Cerebellar nuclear complex (tissue), 1 donor: Measurements from ENCODE around the gene CCDC159.
"Not testable (repeated sequence)": the region's sequence is repeated elsewhere in the genome, so short reads cannot be mapped to it uniquely, and the experiment has no call there.

Source experiments
- DNase-seq, 2 experiments: peaks; one replicate each; lab custom pipeline; 2025; lab: John Stamatoyannopoulos, UW

The CCDC159 gene

DNA sequence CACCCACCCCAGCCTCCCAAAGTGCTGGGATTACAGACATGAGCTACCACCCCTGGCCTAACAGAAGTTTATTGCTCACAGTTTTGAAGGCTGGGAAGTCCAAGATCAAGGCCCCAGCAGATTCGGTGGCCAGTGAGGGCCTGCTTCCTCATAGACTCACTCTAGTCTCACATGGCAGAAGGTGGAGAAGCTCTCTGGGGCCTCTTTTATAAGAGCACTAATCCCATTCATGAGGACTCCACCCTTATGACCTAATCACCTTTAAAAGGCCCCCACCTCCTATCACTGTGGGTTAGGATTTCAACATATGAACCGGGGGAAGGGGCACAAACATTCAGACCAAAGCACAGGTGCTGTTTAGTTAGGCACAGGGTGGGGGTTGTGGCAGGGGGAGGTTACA, 21.2 kb downstream of the CCDC159 start:
- no peak for DNase-seq

DNA sequence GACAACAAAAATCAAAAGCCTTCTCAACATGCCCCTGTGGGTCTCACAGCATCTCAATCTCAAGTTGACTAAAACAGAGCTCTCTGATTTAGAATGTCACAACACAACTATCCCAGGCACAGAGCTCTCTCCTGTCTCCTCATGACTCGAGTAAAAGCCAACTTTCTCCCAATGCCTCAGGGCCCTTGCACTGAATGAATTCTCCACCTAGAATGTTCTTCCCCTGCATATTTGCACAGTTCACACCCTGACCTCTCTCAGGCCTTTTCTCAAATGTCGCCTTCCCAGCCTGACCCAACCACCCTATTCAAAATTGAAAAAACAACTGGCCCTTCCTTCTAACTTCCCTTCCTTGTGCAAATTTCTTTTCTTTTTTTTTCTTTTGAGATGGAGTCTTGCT, 24.4 kb downstream of the CCDC159 start:
- no peak for DNase-seq

DNA sequence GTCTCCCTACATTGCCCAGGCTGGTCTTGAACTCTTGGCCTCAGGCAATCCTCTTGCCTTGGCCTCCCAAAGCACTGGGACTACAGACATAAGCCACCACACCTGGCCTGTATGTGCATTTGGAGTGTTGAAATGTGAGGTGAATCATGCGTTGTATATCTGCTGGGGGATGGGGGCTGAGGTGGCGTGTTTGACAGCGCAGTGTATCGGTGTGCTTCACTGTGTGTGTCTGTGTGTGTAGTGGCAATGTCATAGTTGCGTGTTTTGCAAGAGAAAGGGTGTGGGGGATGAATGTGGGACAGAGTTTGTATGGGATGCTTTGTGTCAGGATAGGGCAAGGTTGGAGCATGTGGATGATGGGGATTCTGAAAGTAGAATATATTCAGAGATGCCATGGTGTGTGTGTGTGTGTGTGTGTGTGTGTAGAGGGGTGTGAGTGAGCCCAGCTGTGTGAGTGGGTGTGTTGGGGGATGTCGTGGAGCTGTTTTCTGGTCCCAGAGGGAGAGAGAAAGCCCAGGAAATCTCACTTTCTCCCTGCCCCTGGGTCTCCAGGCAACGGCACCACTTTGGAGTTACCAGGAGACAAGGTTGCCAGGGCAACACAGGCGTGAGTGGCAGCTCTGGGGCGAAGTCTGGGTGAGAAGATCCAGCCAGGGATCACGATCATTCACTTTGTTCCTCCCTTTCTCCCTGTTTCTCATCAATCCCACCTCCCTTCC, 27.0 kb downstream of the CCDC159 start:
- peak in 1 of 2 experiments; percentile 22 for DNase-seq

DNA sequence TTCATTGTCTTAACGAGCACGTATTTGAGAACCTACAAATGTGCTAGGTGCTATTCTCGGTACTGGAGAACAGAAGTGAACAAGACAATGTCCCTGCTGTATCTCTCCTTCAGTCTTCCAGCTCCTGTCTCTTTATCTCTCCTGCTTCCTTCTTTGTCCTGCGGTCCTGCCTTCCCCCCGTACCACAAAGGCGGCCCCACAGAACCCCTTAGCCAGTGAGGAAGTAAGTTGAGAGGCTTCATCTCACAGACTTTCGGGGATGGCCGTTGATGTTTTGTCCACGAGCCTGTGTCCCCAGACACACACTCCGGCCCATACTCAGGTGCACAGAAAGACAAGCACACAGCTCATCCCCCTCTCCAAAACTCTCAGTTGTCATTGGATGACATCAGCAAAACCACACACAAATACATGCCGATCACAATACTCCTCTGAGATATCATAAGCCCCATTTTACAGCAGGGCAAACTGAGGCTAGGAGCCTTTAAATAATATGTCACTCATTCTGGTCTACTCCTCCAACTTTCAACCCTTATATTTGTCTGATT, 27.6 kb downstream of the CCDC159 start:
- no peak for DNase-seq

DNA sequence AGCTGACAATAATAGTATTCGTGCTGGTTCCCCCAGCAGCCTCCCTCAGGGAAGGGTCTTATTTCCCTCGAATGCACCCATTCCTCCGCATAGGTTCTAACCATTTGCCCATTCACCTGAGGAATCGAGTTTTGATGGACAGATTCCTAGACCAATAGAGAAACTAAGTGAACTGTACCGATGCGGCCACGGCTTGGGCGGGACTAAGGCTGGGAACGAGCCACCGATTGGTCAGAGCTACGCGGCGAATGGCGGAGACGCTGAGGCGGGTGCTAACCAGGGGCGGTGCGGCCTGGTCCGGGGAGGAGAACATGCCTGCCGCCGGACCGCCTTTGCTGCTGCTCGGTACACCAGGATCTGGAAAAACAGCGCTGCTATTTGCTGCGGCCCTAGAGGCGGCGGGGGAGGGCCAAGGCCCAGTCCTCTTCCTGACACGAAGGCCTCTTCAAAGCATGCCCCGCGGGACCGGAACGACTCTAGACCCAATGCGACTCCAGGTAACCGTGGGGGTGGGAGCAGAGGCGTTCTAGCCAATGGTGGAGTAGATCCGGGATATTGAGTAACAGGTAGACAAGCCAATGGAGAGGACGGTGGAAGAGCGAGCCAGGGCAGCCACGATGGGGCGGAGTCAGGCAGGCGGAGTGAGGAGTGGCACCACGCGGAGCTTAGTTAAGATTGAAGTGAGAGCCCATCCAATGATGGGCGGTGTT, 28.3 kb downstream of the CCDC159 start, which contains the start of gene SWSAP1:
TSS of gene SWSAP1 (plus strand) at position 234 of the 710 bp plus-strand sequence. CDS start at position 249, 15 bp downstream.
- peak; percentile 99 for DNase-seq

DNA sequence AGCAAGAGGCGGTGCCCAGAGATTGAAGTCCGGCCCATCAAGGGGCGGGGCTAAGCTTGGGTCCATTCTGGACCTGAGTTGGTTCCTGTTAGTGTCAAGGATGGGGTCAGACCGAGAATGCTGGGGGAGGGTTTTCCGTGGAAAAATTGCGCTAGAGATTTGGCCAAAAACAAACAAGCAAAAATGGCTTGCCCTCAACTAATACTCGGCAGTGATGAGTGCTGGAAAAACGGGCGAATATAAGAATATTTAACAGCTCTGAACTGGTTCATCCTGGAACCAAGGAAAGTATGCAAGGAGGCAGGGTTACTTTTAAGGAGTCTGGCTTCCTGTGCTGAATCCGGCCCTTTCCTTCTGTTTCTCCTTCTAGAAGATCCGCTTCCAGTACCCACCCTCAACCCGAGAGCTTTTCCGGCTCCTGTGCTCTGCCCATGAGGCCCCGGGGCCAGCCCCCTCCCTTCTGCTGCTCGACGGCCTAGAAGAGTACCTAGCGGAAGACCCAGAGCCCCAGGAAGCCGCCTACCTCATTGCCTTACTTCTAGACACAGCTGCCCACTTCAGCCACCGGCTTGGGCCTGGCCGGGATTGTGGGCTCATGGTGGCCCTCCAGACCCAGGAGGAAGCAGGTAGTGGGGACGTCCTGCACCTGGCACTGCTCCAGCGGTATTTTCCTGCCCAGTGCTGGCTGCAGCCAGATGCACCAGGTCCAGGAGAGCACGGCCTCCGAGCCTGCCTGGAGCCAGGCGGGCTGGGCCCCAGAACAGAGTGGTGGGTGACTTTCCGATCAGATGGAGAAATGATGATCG, 29.0 kb downstream of the CCDC159 start:
- no peak for DNase-seq

DNA sequence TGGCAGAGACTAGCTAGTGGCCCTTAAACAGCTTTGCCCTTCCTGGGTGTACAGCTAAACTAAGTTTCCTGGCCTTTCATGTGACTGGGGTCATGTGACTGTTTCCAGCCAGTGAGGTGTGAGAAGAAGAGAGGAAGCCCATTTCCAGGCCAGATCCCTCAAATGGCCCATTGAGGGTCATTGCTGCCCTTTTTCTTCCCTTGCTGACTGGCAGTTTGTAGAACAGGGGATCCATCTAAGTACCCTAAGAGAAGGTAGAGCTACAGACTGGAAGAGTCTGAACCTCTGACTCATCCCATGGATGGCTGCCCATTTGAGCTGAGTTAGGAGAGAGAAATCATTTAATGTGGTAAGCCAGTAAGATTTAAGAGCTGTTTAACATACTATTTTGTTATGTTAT, 30.9 kb downstream of the CCDC159 start:
- DNase-seq = no peak

DNA sequence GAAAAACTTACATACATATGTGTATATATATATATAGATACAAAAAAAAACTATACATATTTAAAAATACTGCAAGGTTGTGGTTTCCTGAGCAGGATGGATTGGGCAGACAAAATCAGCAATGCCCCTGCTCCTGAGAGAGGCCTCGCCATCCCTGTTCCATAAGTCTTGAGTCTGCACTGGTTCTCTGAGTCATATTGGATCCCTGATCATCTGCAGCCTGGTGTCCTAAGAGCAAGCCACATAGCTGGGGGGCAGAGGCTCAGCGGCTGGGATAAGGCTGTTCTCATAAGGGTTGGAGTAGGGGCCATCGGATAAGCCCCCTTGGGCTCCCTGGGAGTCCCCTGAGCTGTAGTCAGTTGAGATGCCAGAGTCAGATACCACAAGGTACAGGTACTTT, 31.4 kb downstream of the CCDC159 start:
- no peak for DNase-seq

DNA sequence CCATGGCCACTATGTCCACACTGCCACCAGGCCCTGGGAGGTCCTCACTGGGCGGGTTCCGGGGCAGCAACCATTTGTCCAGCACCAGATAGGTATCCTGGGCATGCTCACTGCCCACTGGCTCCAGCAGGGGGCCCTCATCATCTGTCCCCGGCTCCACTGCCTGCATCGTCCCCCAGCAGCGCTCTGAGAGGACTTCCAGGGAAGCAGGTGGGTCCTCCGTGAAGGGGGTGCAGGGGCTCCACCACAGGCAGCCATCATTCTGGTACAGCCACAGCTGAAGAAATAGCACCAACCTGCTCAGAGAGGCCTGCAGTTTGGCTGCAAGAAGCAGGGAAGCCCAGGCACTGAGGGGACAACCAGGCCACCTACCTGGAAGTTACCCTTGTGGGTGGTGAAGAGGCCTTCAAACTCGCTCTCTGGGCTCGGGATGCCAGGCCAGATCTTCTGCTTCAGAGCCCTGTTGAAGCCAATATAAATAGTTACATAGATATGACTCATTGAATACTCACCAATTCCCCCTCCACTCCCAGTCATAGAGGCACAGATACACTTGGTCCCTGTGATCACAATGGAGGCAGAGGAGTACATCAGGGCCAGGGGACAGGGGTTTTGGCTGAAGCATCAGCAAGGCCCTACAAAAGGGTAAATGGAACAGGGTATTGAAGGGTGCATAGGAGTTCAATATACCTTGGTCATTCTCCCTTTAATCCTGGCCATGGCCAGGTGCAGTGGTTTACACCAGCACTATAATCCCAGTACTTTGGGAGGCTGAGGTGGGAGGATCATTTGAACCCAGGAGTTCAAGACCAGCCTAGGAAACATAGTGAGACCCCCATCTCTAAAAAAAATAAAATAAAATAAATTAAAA, 32.2 kb downstream of the CCDC159 start:
- DNase-seq = no peak

DNA sequence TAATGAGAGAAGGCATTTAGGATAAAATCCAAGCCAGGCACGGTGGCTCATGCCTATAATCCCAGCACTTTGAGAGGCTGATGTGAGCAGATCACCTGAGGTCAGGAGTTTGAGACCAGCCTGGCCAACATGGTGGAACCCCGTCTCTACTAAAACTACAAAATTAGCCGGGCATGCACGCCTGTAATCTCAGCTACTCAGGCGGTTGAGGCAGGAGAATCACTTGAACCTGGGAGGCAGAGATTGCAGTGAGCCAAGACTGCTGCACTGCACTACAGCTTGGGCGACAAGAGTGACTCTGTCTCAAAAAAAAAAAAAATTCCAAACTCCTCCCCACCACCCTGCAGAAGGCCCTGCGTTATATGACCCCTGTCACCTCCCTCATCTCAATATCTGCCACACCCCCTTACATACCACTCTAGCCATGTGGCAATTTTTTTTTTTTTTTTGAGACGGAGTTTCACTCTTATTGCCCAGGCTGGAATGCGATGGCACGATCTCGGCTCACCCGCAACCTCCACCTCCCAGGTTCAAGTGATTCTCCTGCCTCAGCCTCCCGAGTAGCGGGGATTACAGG, 33.0 kb downstream of the CCDC159 start:
- DNase-seq = not testable (repeated sequence)

DNA sequence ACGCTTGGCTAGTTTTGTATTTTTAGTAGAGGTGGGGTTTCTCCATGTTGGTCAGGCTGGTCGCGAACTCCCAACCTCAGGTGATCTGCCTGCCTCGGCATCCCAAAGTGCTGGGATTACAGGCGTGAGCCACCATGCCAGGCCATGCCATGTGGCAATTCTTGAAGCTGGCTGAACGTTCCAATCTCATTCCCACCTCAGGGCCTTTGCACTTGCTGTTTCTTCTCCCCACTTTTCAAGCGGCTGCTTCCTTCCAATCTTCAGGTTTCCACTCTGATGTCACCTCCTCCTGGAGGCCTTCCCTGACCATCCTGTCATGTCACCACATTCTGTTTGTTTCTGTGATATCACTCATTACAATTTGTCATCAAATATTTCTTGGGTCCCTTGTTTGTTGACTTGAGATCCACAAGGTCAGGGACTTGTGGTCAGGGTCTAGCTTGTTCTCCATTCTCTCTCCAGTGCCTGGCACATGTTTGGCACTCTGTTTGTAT, 33.6 kb downstream of the CCDC159 start:
- DNase-seq = no peak

DNA sequence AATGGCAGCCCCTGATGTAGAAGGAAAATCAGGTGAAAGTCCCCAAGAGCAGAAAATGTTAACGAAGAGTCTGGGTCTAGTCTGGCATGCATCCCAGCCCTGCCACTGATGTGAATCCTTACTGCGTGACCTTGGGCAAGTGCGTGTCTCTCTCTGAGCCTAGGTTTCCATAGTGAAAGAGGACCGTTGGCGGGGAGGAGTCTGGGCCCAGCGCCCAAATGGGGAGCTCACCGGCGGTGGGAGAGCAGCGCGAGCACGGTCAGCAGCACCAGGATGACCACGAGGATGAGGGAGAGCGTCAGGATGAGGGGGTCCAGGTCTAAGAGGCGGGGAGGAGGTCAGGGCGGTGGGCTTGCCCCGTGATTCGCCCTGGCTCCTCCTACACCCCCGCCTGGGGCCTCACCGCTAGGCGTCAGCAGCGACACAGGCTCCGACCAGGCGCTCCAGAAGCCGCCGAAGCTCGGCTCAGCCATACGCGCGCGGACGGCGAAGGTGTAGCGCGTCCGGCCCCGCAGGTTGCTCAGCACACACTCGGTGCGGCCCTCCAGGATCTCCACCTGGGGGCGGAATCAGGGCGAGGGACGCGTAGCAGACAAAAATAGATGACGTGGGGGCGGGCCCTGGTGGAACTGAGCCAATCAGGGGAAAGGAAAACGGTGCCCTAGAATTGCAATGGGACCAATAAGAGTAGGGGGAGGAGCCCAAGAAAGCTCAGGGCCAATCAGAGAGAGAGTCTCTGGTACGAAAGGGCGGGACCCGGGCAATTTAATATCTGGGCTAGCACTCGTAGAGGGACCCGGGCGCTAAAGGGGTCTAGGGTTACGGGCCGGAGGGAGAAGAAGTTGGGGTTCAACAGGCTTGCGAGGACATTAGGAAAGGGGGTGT, 34.6 kb downstream of the CCDC159 start:
- peak; percentile 85 to 95 for DNase-seq

DNA sequence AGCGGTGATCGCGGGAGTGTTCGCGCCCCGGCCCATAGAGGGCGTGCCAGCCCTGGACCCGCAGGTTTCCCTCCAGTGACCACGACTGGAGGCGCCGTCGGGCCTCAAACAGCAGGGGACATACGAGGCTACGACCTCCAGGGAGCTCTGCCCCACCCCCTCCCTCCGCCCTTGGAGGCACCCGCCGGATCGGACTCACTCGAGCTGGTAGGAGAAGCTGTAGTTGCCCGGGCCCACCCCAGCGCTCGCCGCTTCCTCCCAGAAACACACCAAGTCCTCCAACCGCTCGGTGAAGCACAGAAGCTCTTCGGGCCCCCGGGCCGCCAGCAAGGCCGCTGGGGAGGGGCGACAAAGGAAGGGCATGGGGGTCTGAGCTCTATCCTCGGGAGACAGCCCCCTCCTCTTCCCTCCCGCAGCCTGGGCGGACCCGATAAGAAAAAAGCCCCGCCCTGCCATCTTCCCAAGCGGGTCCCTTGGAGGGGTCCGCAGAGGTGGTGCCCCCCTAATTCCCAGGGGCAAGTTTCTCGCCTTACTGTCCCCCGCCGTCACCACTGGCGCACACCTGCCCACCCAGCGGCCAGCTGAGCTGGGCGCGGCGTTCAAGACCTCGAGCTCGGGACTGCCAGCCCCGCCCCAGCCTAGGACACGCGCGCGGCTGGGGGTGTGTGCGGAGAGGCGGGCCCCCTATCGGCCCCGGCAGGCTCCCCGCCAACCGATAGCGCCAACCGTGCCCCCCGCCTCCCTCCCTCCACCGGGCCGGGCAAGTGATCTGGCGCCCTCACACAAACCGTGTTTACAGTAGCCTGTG, 36.8 kb downstream of the CCDC159 start:
- no peak for DNase-seq

DNA sequence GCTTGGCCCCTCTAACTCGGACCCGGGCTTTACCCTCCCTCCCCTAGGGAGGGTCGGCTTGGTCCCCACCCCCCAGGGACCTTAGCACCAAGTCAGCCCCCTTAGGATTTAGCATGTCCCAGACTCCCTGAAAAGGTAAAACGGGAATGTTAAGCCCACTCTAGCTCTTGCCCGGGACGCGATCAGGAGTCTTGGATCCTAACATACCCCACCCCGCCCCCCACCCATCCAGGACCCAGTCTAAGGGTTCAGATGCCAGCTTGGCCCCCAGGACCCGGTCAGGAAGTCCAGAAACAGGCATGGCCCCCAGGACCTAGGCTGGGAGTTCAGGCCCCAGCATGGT, 37.4 kb downstream of the CCDC159 start:
- DNase-seq = no peak

DNA sequence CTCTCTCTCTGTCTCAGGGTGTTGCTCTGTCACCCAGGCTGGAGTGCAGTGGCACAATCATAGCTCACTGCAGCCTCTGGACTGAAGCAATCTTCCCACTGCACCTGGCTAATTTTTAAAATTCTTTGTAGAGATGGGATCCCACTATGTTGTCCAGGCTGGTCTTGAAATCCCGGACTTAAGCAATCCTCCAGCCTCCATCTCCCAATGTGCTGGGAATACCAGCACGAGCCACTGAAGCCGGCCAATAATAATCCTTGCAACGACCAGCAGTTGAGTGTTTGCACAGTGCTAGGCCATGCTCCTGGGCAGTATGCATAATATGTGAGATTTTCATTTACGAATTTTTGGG, 38.4 kb downstream of the CCDC159 start:
- DNase-seq = no peak

DNA sequence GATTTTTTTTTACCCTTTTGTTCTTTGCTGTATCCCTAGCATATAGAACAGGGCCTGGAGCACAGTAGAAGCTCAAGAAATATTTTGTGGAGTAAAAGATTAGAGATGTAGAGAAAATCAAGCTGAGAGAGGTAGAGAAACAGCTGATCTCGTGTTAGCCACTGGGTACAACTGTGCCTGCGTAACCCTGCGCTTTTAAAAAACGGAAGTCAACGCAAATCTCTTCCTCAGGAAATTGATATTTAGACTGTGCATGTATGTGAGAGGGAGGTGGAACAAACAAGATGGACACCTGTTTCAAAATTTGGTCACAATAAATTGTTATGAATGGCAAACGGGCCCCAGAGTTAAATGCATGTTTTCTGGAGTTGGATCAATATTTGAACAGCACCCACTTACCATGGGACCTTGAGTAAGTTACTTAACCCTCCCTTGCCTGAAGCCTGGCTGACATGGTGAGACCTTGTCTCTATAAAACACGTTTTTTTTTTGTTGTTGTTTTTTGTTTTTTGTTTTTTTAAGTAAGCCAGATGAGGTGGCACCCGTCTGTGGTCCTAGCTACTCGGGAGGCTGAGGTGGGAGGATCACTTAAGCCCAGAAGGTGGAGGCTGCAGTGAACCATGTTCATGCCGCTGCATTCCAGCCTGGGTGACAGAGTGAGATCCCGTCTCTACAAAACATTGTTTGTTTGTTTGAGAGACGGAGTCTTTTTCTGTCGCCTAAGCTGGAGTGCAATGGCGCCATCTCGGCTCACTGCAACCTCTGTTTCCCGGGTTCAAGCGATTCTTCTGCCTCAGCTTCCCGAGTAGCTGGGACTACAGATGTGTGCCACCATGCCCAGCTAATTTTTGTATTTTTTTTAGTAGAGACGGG, 41.1 kb downstream of the CCDC159 start:
- DNase-seq = no peak

DNA sequence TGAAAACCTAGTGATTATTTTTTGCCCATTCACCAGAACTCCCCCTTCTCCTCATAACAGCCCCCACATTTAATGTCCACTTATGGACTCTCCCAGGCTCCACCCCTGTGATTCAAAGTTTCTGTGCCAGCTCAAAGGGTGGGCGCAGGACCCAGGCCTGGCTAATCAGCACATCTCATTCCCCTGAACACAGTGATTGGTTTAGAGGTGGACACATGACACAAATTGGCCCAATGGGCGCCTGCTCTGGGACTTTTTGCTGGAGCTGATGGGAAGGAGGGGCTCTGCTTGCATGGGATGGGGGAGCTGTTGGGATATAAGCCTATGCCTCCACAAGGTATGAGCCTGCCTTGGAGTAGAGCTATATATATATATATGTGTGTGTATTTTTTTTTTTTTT, 44.0 kb downstream of the CCDC159 start:
- DNase-seq = no peak
